Mammary microvascular endothelial cell (primary cell): ENCODE data around the gene WDR18. TPM values are rescaled to one million over a fixed set of nuclear protein-coding genes. Genes with fewer than 3 reads are reported as not detected.

Experiments used
- total RNA-seq: library from RNA; depleted of rRNA; stranded (reverse); fragments of >200 nt; gene quantifications from 2 replicates; pipeline ENCODE4 v1.2.3, GENCODE V29; 2015

Gene WDR18
- 69.5 and 80.6 TPM in 2 replicates for total RNA-seq

GRCh38 chr19:984165-984967, at the start of gene WDR18:
TSS of gene WDR18 (plus strand) at chr19:984345. CDS start at chr19:984354, 9 bp downstream.

GRCh38 chr19:1000095-1000494, 15.9 kb downstream of the WDR18 start, which contains the start of gene GRIN3B:
TSS of gene GRIN3B (plus strand) at chr19:1000419. CDS start at chr19:1000438, 19 bp downstream.

GRCh38 chr19:1020868-1021425, 36.8 kb downstream of the WDR18 start, which contains the start of gene TMEM259:
TSS of gene TMEM259 (minus strand) at chr19:1021123. CDS start at chr19:1020996, 127 bp downstream.

GRCh38 chr19:1025960-1026782, 42.0 kb downstream of the WDR18 start, which contains the start of gene CNN2:
TSS of gene CNN2 (plus strand) at chr19:1026608. CDS start at chr19:1026662, 54 bp downstream.

GRCh38 chr19:1039646-1040475, 55.7 kb downstream of the WDR18 start, which contains the start of gene ABCA7:
TSS of gene ABCA7 (plus strand) at chr19:1040107. CDS start at chr19:1041362, 1,255 bp downstream.

Other genes with a start within 250 kb of the WDR18 start
- not detected in 2 replicates for gene MISP, start 233.2 kb upstream of the WDR18 start, total RNA-seq
- 303 and 434 TPM in 2 replicates for gene PTBP1, start 186.9 kb upstream of the WDR18 start, total RNA-seq
- 0.25 TPM in 1 of 2 replicates, not detected in the other for gene PLPPR3, start 162.4 kb upstream of the WDR18 start, total RNA-seq
- gene AZU1, start 156.5 kb upstream of the WDR18 start, total RNA-seq, result not detected in 2 replicates
- gene PRTN3, start 143.3 kb upstream of the WDR18 start, total RNA-seq, result not detected in 2 replicates
- not detected in 2 replicates for gene ELANE, start 132.0 kb upstream of the WDR18 start, total RNA-seq
- 0.40 and 1.4 TPM in 2 replicates for gene CFD, start 124.7 kb upstream of the WDR18 start, total RNA-seq
- 50.0 and 62.7 TPM in 2 replicates for gene MED16, start 91.2 kb upstream of the WDR18 start, total RNA-seq
- gene RNU6-9, start 90.9 kb upstream of the WDR18 start, total RNA-seq, result not detected in 2 replicates
- 35.4 and 39.2 TPM in 2 replicates for gene R3HDM4, start 71.1 kb upstream of the WDR18 start, total RNA-seq
- not detected in 2 replicates for gene KISS1R, start 67.0 kb upstream of the WDR18 start, total RNA-seq
- gene ARID3A, start 58.3 kb upstream of the WDR18 start, total RNA-seq, result 4.6 and 6.9 TPM in 2 replicates
- 0.53 and 2.6 TPM in 2 replicates for gene GRIN3B, start 16.1 kb downstream of the WDR18 start, total RNA-seq
- gene TMEM259, start 36.8 kb downstream of the WDR18 start, total RNA-seq, result 144 and 147 TPM in 2 replicates
- not detected in 2 replicates for gene RNU6-2, start 37.2 kb downstream of the WDR18 start, total RNA-seq
- gene CNN2, start 42.3 kb downstream of the WDR18 start, total RNA-seq, result 166 and 189 TPM in 2 replicates
- 6.1 and 13.3 TPM in 2 replicates for gene ABCA7, start 55.8 kb downstream of the WDR18 start, total RNA-seq
- gene ARHGAP45, start 82.8 kb downstream of the WDR18 start, total RNA-seq, result 43.0 and 45.8 TPM in 2 replicates
- 352 and 370 TPM in 2 replicates for gene POLR2E, start 111.0 kb downstream of the WDR18 start, total RNA-seq
- gene GPX4, start 119.6 kb downstream of the WDR18 start, total RNA-seq, result 881 and 907 TPM in 2 replicates
- 38.8 and 42.5 TPM in 2 replicates for gene SBNO2, start 189.9 kb downstream of the WDR18 start, total RNA-seq
- 73.8 and 83.4 TPM in 2 replicates for gene STK11, start 221.4 kb downstream of the WDR18 start, total RNA-seq